Activated T-helper 1 cell treated with Interleukin-2 at 50 U/mL for 16 hours (primary cell): ENCODE measurements around the gene ATL3.
"Not testable (repeated sequence)": the region's sequence is repeated elsewhere in the genome, so short reads cannot be mapped to it uniquely, and the experiment has no call there.

ENCODE experiments used
- DNase-seq: peaks from one replicate; pipeline ENCODE4 v3.0.0-alpha.2; 2020; ENCODE audit warnings: low read depth

ATL3 gene

GRCh38 chr11:63671322-63672155 lies at the start of gene ATL3:
TSS of gene ATL3 (minus strand) at chr11:63671376. CDS start at chr11:63671335, 41 bp downstream.
- peak; percentile 91 for DNase-seq

- DNase-seq: no peak
Observed at GRCh38 chr11:63720611-63721010, 49.4 kb upstream of the ATL3 start.

GRCh38 chr11:63719987-63720386 lies 48.8 kb upstream of the ATL3 start:
- no peak for DNase-seq

GRCh38 chr11:63719001-63719400 lies 47.8 kb upstream of the ATL3 start:
- no peak for DNase-seq

GRCh38 chr11:63716046-63716445 lies 44.9 kb upstream of the ATL3 start:
- DNase-seq: no peak

GRCh38 chr11:63713766-63714165 lies 42.6 kb upstream of the ATL3 start:
- DNase-seq: no peak

GRCh38 chr11:63711838-63712237 lies 40.7 kb upstream of the ATL3 start:
- DNase-seq: no peak

GRCh38 chr11:63710476-63711217 lies 39.5 kb upstream of the ATL3 start:
- DNase-seq: no peak

GRCh38 chr11:63709336-63709884 lies 38.2 kb upstream of the ATL3 start:
- no peak for DNase-seq

- no peak for DNase-seq
Observed at GRCh38 chr11:63708764-63709163, 37.6 kb upstream of the ATL3 start.

- DNase-seq: no peak
Observed at GRCh38 chr11:63705526-63705925, 34.4 kb upstream of the ATL3 start.

GRCh38 chr11:63699896-63700295 lies 28.7 kb upstream of the ATL3 start:
- DNase-seq: no peak

- DNase-seq: no peak
Observed at GRCh38 chr11:63698976-63699733, 28.0 kb upstream of the ATL3 start.

GRCh38 chr11:63694596-63694995 lies 23.4 kb upstream of the ATL3 start:
- no peak for DNase-seq

- DNase-seq: no peak
Observed at GRCh38 chr11:63687845-63688244, 16.7 kb upstream of the ATL3 start.

GRCh38 chr11:63686926-63687325 lies 15.8 kb upstream of the ATL3 start:
- DNase-seq: no peak

GRCh38 chr11:63685158-63685721 lies 14.1 kb upstream of the ATL3 start:
- DNase-seq: not testable (repeated sequence)

- DNase-seq: no peak
Observed at GRCh38 chr11:63683133-63683991, 12.2 kb upstream of the ATL3 start.

GRCh38 chr11:63682066-63683021 lies 11.2 kb upstream of the ATL3 start:
- no peak for DNase-seq
